ENCODE results near the gene HOXC13.

DNA sequence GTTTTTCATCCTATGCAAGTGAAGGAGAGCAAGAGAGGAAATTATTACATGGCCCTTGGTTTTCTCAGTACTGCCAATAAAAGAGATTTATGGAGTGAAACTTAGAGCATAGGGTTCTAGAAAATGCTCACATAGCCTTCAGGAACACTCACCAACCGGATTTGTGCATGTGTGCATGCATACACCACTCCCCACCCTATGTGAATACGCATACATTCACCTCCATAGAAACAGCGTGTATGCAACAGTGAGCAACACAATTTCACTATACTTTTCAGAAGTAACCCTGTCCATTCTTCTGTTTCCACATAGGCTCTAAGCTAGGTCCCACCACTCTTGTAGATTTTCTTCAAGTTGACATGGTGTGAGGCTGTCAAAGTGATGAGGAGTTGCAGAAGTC lies 31.5 kb upstream of the HOXC13 start:
- no peak for TF ChIP-seq ZNF114 (CRISPR knock-in tag; IDR thresholded peaks at IDR 0.05)
- no peak for TF ChIP-seq POLR2AphosphoS5 (IDR thresholded peaks at IDR 0.05; ENCODE audit: low read depth)
- TF ChIP-seq, protein P1, sequence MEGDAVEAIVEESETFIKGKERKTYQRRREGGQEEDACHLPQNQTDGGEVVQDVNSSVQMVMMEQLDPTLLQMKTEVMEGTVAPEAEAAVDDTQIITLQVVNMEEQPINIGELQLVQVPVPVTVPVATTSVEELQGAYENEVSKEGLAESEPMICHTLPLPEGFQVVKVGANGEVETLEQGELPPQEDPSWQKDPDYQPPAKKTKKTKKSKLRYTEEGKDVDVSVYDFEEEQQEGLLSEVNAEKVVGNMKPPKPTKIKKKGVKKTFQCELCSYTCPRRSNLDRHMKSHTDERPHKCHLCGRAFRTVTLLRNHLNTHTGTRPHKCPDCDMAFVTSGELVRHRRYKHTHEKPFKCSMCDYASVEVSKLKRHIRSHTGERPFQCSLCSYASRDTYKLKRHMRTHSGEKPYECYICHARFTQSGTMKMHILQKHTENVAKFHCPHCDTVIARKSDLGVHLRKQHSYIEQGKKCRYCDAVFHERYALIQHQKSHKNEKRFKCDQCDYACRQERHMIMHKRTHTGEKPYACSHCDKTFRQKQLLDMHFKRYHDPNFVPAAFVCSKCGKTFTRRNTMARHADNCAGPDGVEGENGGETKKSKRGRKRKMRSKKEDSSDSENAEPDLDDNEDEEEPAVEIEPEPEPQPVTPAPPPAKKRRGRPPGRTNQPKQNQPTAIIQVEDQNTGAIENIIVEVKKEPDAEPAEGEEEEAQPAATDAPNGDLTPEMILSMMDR (conservative IDR thresholded peaks at IDR 0.05; ENCODE audit: low read depth in 2 of 2), result no peak
- TF ChIP-seq EZH2 (IDR thresholded peaks at IDR 0.05; ENCODE audit: low read depth, unreplicated experiment), result no peak
- no peak for TF ChIP-seq CREB1 (CRISPR knock-in tag; IDR thresholded peaks at IDR 0.05; ENCODE audit: low read depth)
- TF ChIP-seq REST (IDR thresholded peaks at IDR 0.05; ENCODE audit: unreplicated experiment), result no peak
- TF ChIP-seq EZH2phosphoT487 (IDR thresholded peaks at IDR 0.05; ENCODE audit: unreplicated experiment), result no peak
- TF ChIP-seq STAT1 (IDR thresholded peaks at IDR 0.05; ENCODE audit: unreplicated experiment), result no peak
- TF ChIP-seq JUNB (IDR thresholded peaks at IDR 0.05; ENCODE audit: unreplicated experiment), result no peak
- TF ChIP-seq, protein P2, sequence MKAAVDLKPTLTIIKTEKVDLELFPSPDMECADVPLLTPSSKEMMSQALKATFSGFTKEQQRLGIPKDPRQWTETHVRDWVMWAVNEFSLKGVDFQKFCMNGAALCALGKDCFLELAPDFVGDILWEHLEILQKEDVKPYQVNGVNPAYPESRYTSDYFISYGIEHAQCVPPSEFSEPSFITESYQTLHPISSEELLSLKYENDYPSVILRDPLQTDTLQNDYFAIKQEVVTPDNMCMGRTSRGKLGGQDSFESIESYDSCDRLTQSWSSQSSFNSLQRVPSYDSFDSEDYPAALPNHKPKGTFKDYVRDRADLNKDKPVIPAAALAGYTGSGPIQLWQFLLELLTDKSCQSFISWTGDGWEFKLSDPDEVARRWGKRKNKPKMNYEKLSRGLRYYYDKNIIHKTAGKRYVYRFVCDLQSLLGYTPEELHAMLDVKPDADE (IDR thresholded peaks at IDR 0.05), result no peak
- TF ChIP-seq ZNF331 (CRISPR knock-in tag; IDR thresholded peaks at IDR 0.05; ENCODE audit: low read depth), result no peak
- no peak for TF ChIP-seq NANOG (IDR thresholded peaks at IDR 0.05; ENCODE audit: borderline replicate concordance)

Measured in GM23338 (cell line).